Posterior vena cava (tissue), 2 donors: ENCODE measurements around the gene SORBS1. TPM values are rescaled to one million over a fixed set of nuclear protein-coding genes. Genes with fewer than 3 reads are reported as not detected.
A peak's percentile ranks its signal among the peaks of the same experiment; 100 is the strongest.

ENCODE experiments used
- DNase-seq: peaks from one replicate; pipeline ENCODE4 v3.0.0-alpha.2; 2020; ENCODE audit warnings: low spot score
- intact Hi-C, 2 donors: fragments of 100-400 bp; cut with DNase I; formaldehyde crosslinking; loops; one replicate each; pipeline versions ENCODE4 v1.14.1 to v1.14.2; 2022 to 2023
- total RNA-seq, 2 donors: library from RNA; stranded (reverse); fragmentation: NEBNext Ultra II Directional; extraction: Animal tissue kit (Norgen Biotek cat#: 25700); gene quantifications; one replicate each; pipeline ENCODE4 v1.2.1, GENCODE V29; 2021
- donor health status: DM: yes; HTN: yes; CAD: no.
- donor health status: DM: yes; HTN: yes; CAD: no.

Gene SORBS1
- total RNA-seq, 2 donors from 2014 or later: 1,013 to 1,390 TPM

DNA sequence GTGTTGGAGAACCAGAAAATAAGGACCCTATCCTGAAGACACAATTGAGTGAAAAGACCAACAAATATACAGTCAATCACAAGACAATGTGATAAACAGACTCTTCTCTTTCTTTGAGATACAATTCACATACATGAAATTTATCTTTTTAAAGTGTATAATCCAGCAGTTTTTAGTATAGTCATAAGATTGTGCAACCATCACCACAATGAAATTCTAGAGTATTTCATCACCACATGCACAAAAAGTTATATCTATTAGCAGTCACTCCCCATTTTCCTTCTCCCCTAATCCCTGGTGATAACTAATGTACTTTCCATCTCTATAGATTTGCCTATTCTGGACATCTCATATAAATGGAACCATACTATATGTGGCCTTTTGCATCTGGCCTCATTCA lies 8.2 kb upstream of the SORBS1 start:
- DNase-seq: no peak
- intact Hi-C loops: no loop called here

DNA sequence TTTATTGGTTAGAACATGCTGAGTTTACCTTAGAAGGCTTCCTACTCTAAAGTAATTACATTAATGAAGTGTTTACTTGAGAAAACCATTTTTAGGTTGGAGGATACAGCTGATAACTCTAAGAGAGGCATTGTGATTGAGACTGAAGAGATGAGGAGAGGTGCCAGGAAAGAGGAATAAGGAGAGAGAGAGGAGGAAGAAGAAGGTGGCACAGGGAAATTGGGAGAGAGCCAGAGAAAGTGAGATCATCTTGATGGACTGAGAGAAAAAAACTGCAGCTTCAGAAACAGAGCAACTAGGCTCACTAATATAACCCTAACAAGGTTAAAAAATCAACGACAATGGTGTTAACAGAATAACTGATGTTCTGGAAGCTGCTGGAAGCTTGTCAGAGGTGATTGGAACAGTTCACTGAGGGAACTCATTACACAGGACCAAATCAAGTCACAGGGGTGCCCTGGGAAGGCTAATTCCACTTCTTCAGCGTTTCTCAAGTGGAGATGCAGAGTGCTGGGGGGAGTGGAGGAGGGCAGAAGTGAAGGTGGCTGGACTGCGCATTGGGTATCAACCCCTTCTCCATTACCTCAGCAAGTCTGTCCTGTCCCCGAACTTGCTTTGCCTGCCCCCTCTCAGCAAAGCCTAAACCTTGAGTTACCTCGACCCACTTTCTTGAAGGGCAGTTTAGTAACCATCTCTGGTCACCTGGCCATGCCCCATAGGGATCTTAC lies 6.9 kb upstream of the SORBS1 start:
- no peak for DNase-seq
- intact Hi-C loops: no loop called here

DNA sequence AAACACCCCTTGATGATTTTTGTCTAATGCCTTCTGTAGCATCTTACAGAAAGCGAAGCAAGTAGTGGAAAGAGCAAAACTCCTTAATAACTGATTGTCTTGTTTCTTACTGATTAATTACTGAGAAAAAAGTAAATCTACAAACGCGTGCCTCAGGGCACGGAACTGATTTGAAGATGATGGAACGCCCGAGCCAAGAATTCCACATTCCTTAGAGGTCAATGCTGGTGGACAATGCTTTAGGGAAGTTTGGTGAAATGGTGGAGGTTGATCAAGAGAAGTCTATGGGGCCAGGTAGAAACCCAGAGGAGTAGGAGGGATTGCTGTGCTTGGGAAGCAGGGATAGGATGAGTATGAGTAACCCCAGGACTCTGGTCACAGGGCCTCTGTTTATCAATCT lies 5.0 kb upstream of the SORBS1 start:
- no peak for DNase-seq
- intact Hi-C loops: no loop called here

DNA sequence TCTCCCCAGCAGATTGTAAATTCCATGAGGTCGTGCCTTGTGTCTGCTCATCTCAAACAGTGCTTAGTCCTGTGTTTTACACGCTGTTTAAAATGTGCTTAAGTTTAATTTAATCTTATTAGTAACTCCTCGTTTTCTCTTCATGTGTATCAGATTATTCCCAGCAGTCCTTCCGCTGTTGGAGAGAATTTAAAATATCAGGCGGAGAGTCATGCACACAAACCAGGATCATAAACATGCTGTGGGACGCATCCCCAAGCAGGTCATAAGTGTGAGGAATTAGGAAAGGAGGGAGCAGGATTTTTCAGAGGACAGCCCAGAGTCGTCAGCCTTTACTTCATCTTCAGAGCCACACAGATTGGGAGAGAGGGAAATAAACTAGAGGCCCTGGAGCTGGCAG lies 4.2 kb upstream of the SORBS1 start:
- no peak for DNase-seq
- intact Hi-C loops: no loop called here

DNA sequence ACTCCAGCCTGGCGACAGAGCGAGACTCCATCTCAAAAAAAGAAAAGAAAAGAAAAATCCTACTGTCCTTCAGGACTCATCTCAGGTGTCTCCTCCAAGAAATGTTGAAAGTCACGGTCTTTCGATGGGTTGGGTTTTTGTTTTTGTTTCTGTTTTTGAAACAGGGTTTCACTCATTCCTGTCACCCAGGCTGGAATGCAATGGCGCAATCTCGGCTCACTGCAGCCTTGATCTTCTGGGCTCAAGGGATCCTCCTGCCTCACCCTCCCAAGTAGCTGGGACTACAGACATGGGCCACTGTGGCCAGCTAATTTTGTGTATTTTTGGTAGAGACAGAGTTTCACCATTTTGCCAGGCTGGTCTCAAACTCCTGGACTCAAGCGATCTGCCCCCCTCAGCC lies 3.1 kb upstream of the SORBS1 start:
- DNase-seq: no peak
- intact Hi-C loops: no loop called here

DNA sequence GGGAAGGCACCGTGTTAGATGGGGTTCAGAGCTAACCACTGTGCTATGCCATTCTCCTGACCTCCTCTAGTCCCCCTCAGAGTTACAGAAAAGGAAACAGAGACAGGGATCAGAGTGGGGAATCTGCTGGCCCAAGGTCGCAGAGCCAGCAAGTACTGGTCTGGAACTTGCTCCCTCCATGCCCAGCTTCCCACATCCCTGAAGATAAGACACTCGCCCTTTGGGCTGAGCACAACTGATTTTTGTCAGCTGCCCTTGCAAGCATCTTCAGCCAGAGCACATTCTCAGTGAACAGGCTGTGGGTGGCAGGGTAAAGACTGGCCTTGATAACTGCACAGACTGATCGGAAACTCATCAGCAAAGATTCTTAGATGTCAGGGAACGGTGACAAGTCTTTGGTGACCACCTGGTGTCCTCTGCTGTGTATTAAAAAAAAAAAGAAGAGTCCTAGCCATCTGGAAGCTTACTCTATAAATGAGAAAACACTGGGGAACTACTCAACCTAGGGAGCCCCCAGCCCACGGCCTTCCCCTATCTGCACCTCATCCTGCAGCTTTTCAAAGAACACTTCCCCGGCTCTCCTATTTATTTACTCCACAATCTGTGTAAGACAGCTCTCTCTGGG lies 1.3 kb upstream of the SORBS1 start:
- intact Hi-C loops: no loop called here
- no peak for DNase-seq

DNA sequence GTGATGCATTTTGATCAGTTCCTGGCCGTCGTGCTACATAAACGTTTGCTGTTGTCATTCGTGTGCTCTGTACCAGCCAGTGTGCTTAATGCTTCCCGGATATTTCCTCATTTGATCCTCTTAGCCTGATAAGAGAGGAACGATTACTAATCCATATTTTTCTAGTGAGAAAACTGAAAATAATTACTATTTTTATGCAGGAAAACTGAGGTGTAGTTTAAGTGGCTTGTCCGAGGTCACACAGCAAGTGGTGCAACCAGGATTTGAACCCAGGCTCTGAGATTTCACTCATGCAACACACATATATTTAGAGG lies 650 bp upstream of the SORBS1 start:
- DNase-seq: no peak
- intact Hi-C loops: no loop called here

DNA sequence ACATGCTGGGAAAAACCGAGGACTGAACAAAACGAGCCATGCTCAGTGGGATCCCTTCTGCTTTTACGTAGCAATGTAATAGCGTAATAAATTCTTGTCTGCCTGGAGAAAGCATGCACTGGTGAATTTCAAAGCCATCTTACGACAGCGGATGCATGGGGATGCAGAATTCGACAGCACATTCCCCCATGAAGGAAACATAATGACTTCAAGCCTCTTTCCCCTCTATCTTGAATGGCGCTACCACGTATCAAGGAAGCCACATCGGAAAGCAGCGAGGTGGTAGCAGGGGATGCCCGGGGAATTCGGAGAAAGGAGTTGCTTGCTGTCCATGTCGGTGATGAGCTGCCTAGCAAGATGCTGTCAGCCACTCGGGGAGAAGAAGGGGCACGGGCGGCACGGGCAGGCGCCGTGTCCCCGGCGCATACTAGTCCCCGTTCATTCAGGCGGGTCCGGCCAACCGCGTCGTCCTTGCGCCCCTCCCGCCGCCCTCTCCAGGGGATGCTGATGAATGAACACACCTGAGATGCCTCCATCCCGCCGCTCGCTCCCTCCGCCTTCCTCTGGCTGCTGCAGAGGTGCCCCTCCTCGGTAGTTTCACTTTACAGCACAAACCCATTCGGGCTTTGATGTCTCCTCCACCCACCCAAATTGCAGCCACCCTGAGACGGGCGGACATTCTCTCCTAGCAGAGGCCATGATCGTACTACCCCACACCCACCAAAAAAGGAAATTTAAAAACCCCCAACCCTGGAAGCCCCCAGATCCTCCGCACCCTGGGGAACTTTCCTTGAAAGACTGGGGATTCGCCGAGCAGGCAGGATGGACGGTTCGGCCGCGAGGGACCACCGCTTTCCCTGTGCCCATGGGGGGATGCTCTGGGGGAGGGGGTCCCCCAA lies 644 bp downstream of the SORBS1 start:
- intact Hi-C loops: no loop called here
- peak; percentile 85 for DNase-seq

DNA sequence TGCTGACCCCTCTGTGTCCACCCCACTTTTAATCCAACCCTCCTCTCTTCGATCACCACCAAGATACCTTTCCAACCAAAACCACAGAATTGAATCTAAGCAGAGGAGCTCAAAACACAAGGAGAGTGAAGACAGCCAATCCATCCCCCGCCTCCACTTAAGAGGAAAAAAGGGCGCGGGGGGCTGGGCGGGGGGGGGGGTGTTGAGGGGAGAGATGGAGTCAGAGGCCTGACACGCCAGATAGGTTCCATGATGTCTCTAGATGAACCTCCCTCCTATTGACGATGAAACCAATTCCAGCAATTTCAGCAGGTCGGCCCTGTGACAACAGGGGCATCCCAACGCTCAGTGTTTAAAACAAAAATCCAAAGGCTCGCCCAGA lies 1.3 kb downstream of the SORBS1 start:
- no peak for DNase-seq
- intact Hi-C loops: loop anchor here in 1 of 2 donors (5.0 to 10.0 kb wide), 2 partner anchors 65 to 128 kb away; no protein-coding TSS in a partner anchor

DNA sequence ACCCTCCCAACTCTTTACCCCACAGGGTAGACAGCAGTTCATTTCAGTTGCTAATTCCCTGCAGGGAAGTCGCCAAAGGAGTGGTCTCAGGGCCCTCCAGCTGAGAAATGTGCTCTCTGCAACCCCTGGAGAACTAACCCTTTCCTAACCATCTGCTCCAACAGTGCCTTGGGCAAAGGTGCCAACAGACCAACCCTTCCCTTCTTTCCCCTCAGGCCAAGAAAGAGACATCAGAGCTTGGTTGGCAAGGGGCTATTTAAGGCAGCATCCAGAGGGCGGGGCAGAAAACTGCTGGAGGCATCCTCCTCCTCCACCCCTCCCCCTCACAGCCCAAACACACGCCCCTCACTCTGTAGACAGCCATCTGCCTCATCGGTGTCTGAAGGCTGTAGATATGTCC lies 1.7 kb downstream of the SORBS1 start:
- intact Hi-C loops: loop anchor here in 1 of 2 donors (5.0 to 10.0 kb wide), 2 partner anchors 65 to 127 kb away; no protein-coding TSS in a partner anchor
- no peak for DNase-seq

DNA sequence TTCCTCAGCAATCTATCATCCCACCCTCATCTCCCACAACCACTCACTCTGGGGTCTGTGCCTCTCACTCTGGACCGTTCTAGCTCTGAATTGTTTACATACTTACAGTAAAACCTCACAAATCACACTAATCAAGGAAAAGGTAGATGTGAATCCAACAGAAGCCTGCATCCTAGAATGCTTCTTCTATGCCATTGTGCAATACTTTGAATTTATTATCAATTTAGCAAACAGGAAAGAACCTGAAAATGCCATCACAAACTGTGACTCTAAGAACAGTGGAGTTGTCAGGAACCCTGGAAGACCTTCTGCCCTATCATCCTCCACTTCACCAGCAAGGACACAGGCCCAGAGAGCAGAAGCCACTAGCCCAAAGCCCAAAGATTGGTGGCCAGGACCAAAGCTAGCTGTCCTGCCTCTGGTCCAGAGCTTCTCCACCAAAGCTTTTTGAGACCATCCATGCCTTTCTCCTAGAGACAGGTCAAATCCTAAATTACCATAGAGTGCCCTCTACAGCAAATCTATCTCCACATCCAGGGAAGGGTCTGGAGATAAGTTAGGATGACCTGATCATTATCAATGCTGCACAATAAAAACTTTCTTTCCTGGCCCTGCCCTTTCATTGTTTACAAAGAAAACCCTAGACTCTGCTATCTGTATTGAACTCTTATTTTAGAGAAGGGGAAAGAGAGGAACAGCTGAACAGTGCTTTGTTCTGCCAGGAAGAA lies 2.4 kb downstream of the SORBS1 start:
- DNase-seq: no peak
- intact Hi-C loops: loop anchor here in 1 of 2 donors (5.0 to 10.0 kb wide), 2 partner anchors 64 to 126 kb away; no protein-coding TSS in a partner anchor

DNA sequence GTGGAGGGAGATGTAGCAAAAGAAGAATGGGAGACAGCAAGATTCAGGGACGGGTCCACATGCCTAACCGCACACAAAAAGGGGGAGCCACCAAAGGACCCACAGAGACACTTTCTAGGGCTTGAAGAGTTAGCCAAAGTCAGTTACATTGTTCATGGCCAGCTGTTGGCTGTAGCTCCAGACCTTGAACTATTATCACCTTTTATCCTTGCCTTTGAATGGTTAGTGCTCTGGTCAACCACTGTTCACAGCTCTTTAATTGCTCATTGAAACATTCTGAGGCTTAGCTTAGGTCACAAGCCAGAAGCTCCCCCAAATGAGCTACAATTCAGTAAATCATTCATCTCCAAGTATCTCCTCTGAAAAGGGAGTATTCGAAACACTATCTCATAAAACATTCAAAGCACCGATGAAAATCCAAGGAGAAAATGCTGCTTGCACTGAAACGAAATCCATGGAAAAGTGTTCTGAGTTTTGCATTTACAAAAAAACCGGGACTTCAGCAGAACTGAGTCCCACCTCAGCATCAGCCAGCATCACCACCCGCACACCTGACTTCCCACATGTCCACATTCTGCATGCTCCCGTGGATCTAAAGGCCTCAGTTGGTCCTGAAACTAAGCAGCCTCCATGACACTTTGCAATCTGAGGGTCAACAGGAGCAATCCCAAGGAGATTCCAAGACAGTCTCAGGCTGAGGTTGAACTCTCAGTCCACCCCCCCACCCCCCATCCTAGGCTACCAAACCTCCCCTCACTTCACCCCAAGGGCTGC lies 4.0 kb downstream of the SORBS1 start:
- no peak for DNase-seq
- intact Hi-C loops: loop anchor here in 1 of 2 donors (5.0 to 10.0 kb wide), 2 partner anchors 62 to 125 kb away; no protein-coding TSS in a partner anchor

DNA sequence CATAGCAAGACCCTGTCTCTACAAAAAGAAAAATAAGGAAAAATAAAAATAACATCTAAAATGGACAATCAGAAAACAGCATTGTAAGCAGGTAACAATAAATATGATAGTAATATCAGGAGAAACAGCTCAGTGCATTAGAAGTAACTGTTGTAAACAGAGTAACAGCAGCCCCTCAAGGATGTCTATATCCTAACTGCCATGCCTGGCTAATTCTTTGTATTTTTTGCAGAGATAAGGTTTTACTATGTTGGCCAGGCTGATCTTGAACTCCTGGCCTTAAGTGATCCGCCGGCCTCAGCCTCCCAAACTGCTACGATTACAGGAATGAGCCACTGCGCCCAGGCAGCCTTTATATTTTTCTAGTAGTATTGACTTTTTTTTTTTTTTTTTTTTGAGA lies 7.5 kb downstream of the SORBS1 start:
- DNase-seq: no peak
- intact Hi-C loops: loop anchor here in 1 of 2 donors (10.0 kb wide), 1 partner anchor 59 kb away; no protein-coding TSS in a partner anchor

DNA sequence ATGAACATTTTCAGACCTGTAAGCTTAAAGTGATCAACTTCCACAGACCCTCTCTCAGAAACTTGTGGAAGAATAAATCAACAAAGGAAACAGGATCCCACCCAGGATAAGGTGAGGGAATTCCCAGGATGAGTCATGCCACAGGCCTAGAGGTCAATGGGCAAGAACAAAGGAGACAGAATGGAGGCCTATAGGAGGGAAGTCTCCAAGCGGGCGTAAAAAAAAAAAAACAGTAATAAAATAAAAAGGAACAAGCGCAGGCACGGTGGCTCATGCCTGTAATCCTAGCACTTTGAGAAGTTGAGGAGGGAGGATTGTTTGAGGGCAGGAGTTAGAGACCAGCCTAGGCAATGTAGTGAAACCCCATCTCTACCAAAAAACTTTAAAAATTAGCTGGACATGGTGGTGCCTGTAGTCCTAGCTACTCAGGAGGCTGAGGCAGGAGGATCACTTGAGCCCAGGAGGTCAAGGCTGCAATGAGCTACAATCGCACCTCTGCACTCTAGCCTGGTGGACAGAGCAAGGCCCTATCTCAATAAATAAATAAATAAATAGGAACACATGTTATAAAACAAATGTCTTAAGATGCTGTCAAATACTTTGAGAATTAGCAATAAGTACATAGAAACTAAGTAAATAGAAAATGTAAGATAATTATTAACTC lies 8.4 kb downstream of the SORBS1 start:
- intact Hi-C loops: loop anchor here in 1 of 2 donors (10.0 kb wide), 1 partner anchor 58 kb away; no protein-coding TSS in a partner anchor
- no peak for DNase-seq

DNA sequence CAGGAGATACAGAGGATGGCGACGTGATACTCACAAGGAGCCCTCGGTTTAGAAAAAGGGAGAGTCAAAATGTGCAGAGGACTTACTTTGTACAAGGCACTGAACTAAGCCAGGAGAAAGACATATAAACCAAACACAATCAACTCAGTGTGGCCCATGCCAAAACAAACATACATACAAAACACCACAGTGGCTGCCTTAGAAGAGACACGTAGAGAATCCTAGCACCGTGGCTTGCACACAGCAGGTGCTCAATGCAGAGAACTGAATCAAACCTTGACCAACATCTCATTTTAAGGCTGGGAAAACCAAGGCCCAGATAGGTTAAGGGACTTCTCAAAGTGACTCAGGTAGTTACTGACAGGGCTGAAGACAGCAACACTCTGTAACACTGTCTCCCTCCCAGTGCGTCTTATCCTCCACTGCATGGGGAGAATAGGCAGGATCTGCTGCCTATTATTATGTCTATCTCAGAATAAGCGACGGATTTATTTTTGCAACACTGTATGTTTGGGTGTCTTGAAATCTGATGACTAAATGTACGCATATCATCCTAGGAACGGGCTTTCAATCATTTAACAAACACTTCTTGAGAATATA lies 11.0 kb downstream of the SORBS1 start:
- intact Hi-C loops: loop anchor here in 1 of 2 donors (10.0 kb wide), 1 partner anchor 55 kb away; no protein-coding TSS in a partner anchor
- no peak for DNase-seq

DNA sequence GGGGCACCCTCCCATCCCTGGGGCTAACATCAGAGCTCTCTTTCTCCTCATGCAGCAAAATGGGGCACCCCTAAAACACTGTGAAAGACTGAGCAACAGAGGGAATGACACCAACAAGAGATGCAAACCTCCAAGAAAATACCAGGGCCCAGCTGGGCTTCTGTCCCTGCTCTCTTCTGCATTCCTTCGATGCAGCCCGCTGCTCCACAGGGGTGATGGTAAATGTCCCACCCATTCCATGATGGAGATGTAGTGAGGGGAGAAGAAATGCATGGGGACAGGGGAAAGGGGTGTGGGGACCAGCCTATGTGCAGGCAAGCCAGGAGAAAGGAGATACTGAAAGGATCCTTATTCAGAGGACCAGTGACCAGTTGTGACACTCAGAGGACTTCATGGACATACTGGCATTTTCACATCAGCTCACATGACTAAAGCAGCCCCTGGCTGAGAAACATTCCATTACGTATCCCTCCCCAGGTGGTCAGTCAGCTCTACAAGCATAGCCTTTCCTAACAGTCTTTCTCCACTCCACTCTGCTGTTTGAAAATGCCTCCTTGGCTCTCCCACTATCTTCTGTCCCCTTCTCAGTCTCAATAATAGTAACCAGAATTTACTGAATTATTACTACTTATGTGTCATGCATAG lies 13.3 kb downstream of the SORBS1 start:
- intact Hi-C loops: no loop called here
- DNase-seq: no peak

DNA sequence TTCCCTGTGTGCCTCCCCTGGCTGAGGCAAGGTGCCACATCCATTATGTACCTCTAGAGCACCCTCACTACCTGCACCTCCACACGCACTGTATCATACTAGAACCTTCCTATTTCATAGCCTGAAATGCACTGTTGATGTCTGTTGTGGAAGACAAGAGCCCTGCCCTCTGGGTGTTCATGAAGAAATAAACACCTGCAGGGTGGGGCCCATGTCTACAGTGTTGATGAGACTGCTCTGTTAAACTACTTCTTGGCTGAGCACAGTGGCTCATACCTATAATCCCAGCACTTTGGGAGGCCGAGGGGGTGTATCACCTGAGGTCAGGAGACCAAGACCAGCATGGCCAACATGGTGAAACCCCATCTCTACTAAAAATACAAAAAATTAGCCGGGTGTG lies 14.0 kb downstream of the SORBS1 start:
- intact Hi-C loops: no loop called here

More for the DNA sequence above, 14.0 kb downstream of the SORBS1 start:
- DNase-seq: no peak
